H1 (cell line): Measurements from ENCODE around the gene GNAQ. TPM values are rescaled to one million over a fixed set of nuclear protein-coding genes. Genes with fewer than 3 reads are reported as not detected.

Experiments used
- polyA plus RNA-seq, 7 experiments: library from polyadenylated mRNA; depleted of rRNA in 3 of 7; stranded (reverse) in 5 of 7; unstranded in 2 of 7; fragments of >200 nt in 5 of 7; fragments of 200-250 nt in 2 of 7; gene quantifications; 1 replicate in 5 of 7; 2 replicates in 1 of 7; 4 replicates in 1 of 7; pipeline versions ENCODE4 v1.2.1 to v1.2.3, GENCODE V29; 2011 to 2013; ENCODE audit warnings: missing spikeins in 2 of 7, mixed read lengths in 2 of 7
- total RNA-seq: library from RNA; stranded (reverse); fragmentation: NEBNext Ultra II Directional; extraction: Animal tissue kit (Norgen Biotek cat#: 25700); gene quantifications from 2 replicates; pipeline ENCODE4 v1.2.1, GENCODE V29; 2021
- TF ChIP-seq, protein P1 (sequence below): IDR thresholded peaks from 2 replicates; pipeline ENCODE4 v1.6.1; 2012; ENCODE audit warnings: inconsistent platforms

Gene GNAQ
- total and polyA plus RNA-seq, 2 of the 8 experiments (the other 6 are each of a cell fraction or from before 2014, with no cell fraction given): 22.8 to 63.8 TPM

DNA sequence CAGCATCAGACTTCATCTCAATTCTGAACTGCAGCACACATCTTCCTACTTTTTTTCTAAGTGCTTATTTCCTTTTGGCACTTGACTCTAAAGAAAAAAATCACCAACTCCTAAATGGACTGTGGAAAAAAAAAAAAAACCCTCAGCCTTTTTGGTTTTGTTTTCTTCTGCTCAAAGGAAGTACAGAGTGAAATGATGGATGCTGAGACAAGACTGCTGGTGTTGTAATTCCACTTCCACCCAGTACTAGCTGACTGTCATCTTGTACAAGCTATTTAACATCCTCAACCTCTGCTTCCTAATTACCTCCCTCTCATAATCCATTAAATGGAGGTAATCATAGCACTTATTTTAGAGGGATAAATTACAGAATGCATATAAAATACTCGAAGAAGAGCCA is 212.0 kb downstream of the GNAQ start (continued):
- TF ChIP-seq, protein P1, sequence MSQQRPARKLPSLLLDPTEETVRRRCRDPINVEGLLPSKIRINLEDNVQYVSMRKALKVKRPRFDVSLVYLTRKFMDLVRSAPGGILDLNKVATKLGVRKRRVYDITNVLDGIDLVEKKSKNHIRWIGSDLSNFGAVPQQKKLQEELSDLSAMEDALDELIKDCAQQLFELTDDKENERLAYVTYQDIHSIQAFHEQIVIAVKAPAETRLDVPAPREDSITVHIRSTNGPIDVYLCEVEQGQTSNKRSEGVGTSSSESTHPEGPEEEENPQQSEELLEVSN: no peak
- TF ChIP-seq, all 59 proteins: peak for 0
